Subcutaneous abdominal adipose tissue (tissue), 5 donors: ENCODE measurements around the gene DBET.
"Not testable (repeated sequence)": the region's sequence is repeated elsewhere in the genome, so short reads cannot be mapped to it uniquely, and the experiment has no call there.

Experiments
- H3K27ac ChIP-seq: one replicate; pipeline ENCODE4 v1.7.0; 2013; ENCODE audit warnings: low read depth, mild to moderate bottlenecking, inconsistent platforms, low read length, moderate library complexity
- H3K27me3 ChIP-seq, 5 donors: one replicate each; pipeline ENCODE4 v1.7.0; 2013; ENCODE audit warnings: low read length in 5 of 5, inconsistent platforms in 1 of 5; ENCODE audit not compliant: control insufficient read depth in 5 of 5, insufficient read depth in 4 of 5
- H3K36me3 ChIP-seq, 5 donors: one replicate each; pipeline ENCODE4 v1.7.0; 2013; ENCODE audit warnings: low read length in 5 of 5; ENCODE audit not compliant: control insufficient read depth in 5 of 5, insufficient read depth in 5 of 5
- H3K4me1 ChIP-seq, 5 donors: one replicate each; pipeline ENCODE4 v1.7.0; 2013; ENCODE audit warnings: low read length in 5 of 5, mild to moderate bottlenecking in 3 of 5, moderate library complexity in 1 of 5; ENCODE audit not compliant: control insufficient read depth in 5 of 5, insufficient read depth in 5 of 5
- H3K4me3 ChIP-seq, 5 donors: one replicate each; pipeline ENCODE4 v1.7.0; 2013; ENCODE audit warnings: low read length in 5 of 5, low read depth in 1 of 5
- H3K9ac ChIP-seq, 5 donors: one replicate each; pipeline ENCODE4 v1.7.0; 2013; ENCODE audit warnings: low read length in 5 of 5, mild to moderate bottlenecking in 4 of 5, moderate library complexity in 3 of 5
- H3K9me3 ChIP-seq, 5 donors: one replicate each; pipeline ENCODE4 v1.7.0; 2013; ENCODE audit warnings: low read length in 5 of 5; ENCODE audit not compliant: control insufficient read depth in 5 of 5
- donor health status: healthy.
- donor health status: healthy.
- donor health status: healthy.
- donor health status: healthy.
- donor health status: healthy.

Gene DBET

GRCh38 chr4:190058997-190059396, 5.3 kb upstream of the DBET start:
- not testable (repeated sequence) for H3K27me3 ChIP-seq

DNA sequence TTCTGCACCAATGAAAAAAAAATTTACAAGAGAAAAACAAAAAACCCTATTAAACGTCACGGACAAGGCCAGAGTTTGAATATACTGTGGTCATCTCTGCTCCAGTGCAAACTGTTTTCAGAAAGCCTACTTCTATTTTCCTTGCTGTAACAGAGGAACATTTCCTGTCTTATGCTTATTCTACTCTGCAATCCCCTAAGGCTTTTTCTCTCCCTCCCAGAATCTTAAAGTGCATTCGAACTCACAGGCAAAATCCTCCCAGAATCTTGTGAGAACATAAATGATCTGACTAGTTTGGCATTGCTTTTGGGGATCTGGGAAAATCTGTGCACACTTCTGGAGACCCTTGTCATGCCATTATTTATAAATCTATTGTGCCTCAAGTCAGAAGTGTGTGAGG, 503 bp downstream of the DBET start:
- H3K27me3 ChIP-seq, H3K36me3 ChIP-seq, H3K4me3 ChIP-seq, H3K27ac ChIP-seq, H3K4me1 ChIP-seq, H3K9me3 ChIP-seq, H3K9ac ChIP-seq: not testable (repeated sequence)

More at GRCh38 chr4:190058997-190059396, 5.3 kb upstream of the DBET start:
- H3K4me3 ChIP-seq, H3K4me1 ChIP-seq, H3K27ac ChIP-seq, H3K9me3 ChIP-seq, H3K36me3 ChIP-seq, H3K9ac ChIP-seq: not testable (repeated sequence)

DNA sequence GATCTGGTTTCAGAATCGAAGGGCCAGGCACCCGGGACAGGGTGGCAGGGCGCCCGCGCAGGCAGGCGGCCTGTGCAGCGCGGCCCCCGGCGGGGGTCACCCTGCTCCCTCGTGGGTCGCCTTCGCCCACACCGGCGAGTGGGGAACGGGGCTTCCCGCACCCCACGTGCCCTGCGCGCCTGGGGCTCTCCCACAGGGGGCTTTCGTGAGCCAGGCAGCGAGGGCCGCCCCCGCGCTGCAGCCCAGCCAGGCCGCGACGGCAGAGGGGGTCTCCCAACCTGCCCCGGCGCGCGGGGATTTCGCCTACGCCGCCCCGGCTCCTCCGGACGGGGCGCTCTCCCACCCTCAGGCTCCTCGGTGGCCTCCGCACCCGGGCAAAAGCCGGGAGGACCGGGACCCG, 4.0 kb downstream of the DBET start:
- H3K9me3 ChIP-seq, H3K27me3 ChIP-seq, H3K4me3 ChIP-seq, H3K27ac ChIP-seq, H3K9ac ChIP-seq, H3K36me3 ChIP-seq, H3K4me1 ChIP-seq: not testable (repeated sequence)

DNA sequence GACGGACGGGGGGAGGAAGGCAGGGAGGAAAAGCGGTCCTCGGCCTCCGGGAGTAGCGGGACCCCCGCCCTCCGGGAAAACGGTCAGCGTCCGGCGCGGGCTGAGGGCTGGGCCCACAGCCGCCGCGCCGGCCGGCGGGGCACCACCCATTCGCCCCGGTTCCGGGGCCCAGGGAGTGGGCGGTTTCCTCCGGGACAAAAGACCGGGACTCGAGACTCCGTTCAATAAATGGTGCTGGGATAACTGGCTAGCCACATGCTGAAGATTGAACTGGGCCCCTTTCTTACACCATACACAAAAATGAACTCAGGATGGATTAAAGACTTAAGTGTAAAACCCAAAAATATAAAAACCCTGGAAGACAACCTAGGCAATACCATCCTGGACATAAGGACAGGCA, 28.8 kb downstream of the DBET start:
- not testable (repeated sequence) for H3K27ac ChIP-seq, H3K27me3 ChIP-seq

GRCh38 chr4:190094031-190094430, 29.7 kb downstream of the DBET start:
- not testable (repeated sequence) for H3K27ac ChIP-seq, H3K9ac ChIP-seq, H3K27me3 ChIP-seq, H3K4me3 ChIP-seq, H3K36me3 ChIP-seq, H3K4me1 ChIP-seq, H3K9me3 ChIP-seq

More for the DNA sequence above, 28.8 kb downstream of the DBET start:
- H3K9ac ChIP-seq, H3K36me3 ChIP-seq, H3K9me3 ChIP-seq, H3K4me1 ChIP-seq, H3K4me3 ChIP-seq: not testable (repeated sequence)

- not testable (repeated sequence) for H3K9ac ChIP-seq, H3K4me1 ChIP-seq, H3K4me3 ChIP-seq, H3K27me3 ChIP-seq, H3K9me3 ChIP-seq, H3K27ac ChIP-seq, H3K36me3 ChIP-seq
Measured at GRCh38 chr4:190095335-190095734, 31.0 kb downstream of the DBET start.

GRCh38 chr4:190099605-190100004, 35.3 kb downstream of the DBET start:
- H3K4me1 ChIP-seq, H3K4me3 ChIP-seq, H3K9me3 ChIP-seq, H3K27me3 ChIP-seq, H3K36me3 ChIP-seq, H3K9ac ChIP-seq, H3K27ac ChIP-seq: not testable (repeated sequence)

DNA sequence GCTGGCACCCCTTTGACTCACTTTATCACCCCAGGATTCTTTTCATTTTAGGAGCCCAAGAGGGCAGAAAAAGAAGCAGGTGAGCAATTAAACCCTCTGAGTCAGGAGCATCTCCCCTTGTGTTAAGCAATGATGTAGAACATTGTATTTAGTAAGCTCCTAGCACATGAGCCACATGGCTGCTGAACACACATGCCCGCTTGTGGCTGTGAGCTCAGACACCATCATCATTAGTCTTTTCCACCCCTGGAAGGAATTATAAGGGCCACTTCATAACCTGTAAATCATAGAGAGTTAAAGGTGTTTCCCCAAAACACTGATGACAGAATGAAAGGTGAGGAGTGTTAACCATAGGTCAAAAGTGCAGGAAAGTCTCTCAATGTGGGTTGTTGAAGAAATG, 37.2 kb downstream of the DBET start:
- not testable (repeated sequence) for H3K4me3 ChIP-seq, H3K9me3 ChIP-seq, H3K27me3 ChIP-seq

GRCh38 chr4:190106191-190106590, 41.9 kb downstream of the DBET start:
- H3K27me3 ChIP-seq, H3K9me3 ChIP-seq, H3K4me3 ChIP-seq, H3K4me1 ChIP-seq, H3K9ac ChIP-seq, H3K36me3 ChIP-seq, H3K27ac ChIP-seq: not testable (repeated sequence)

More for the DNA sequence above, 37.2 kb downstream of the DBET start:
- H3K27ac ChIP-seq, H3K9ac ChIP-seq, H3K36me3 ChIP-seq, H3K4me1 ChIP-seq: not testable (repeated sequence)

- not testable (repeated sequence) for H3K9me3 ChIP-seq, H3K36me3 ChIP-seq, H3K27ac ChIP-seq, H3K9ac ChIP-seq, H3K4me3 ChIP-seq
- Histone ChIP-seq H3K27me3 (peaks cover 0 to 12% (median 0%) of the 10 kb centered on the region in 5 donors), H3K4me1 (peaks cover 0 to 10% (median 6%) of the 10 kb centered on the region in 5 donors)
Measured at GRCh38 chr4:190106611-190107480, 42.5 kb downstream of the DBET start.
